HUES6 (cell line): ENCODE measurements around the gene ELAC2.

ENCODE experiments used
- H3K27ac ChIP-seq: 2 replicates; pipeline ENCODE4 v1.7.0; 2013; ENCODE audit warnings: low read depth, mild to moderate bottlenecking, low read length, inconsistent platforms
- H3K27me3 ChIP-seq: 2 replicates; pipeline ENCODE4 v1.6.1; 2013; ENCODE audit warnings: low read length; ENCODE audit not compliant: control insufficient read depth, insufficient read depth
- H3K36me3 ChIP-seq: 2 replicates; pipeline ENCODE4 v1.6.1; 2013; ENCODE audit warnings: low read length; ENCODE audit not compliant: control insufficient read depth, insufficient read depth
- H3K4me1 ChIP-seq: 2 replicates; pipeline ENCODE4 v1.6.1; 2013; ENCODE audit warnings: low read length; ENCODE audit not compliant: control insufficient read depth, insufficient read depth
- H3K4me3 ChIP-seq: 2 replicates; pipeline ENCODE4 v1.5.1; 2013; ENCODE audit warnings: low read depth, low read length
- H3K9ac ChIP-seq: one replicate; pipeline ENCODE4 v1.6.1; 2013; ENCODE audit warnings: mild to moderate bottlenecking, low read length
- H3K9me3 ChIP-seq: 2 replicates; pipeline ENCODE4 v1.6.1; 2013; ENCODE audit warnings: low read depth, low read length; ENCODE audit not compliant: control insufficient read depth, insufficient read depth

ELAC2 gene

DNA sequence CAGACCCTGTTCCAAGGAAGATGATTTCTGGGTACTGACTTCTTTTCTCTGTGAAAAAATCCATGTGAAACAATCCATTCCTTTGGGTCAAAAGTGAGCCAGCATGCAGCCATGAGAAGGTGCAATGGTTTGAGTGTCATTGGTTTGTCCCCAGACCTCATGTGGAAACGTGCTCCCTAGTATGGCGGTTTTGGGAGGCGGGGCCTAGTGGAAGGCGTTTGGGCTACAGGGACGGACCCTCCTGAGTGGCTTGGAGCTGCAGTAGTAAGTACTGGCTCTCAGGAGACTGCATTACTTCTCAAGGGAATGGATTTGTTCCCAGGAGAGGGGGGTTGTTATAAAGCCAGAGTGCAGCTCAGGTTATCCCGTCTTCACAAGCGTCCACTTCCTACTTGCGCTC is 19.4 kb downstream of the ELAC2 start:
- Histone ChIP-seq H3K4me1 (no peaks in the 10 kb centered on the region), H3K4me3 (no peak overlapping the region), H3K9ac (no peak overlapping the region), H3K9me3 (no peaks in the 10 kb centered on the region), H3K27me3 (no peaks in the 10 kb centered on the region), H3K27ac (no peak overlapping the region), H3K36me3 (peaks cover 95% of the 10 kb centered on the region)

DNA sequence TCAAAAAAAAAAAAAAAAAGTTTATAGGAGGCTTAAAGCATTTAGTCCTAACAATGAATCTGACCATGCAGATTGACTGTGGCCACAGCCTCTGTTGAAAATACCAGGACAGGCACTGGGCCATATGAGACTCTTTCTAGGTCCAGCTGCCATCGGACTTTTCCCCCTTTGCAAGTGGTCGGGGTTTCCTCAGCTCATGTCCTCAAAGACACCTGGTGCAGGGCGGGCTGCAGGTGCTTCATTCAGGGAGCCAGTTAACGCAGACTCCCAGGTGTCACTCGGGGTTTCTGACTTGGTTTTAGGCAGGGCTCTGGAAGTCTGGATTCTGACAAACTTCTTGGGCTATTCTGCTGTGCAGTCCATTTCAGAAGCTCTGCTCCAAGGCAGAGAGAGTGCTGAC is 20.9 kb downstream of the ELAC2 start:
- no peaks in the 10 kb centered on the region for H3K27me3 ChIP-seq
- no peak overlapping the region for H3K4me3 ChIP-seq
- no peaks in the 10 kb centered on the region for H3K9me3 ChIP-seq
- no peak overlapping the region for H3K9ac ChIP-seq
- H3K4me1 ChIP-seq: no peaks in the 10 kb centered on the region
- H3K36me3 ChIP-seq: peaks cover 96% of the 10 kb centered on the region
- H3K27ac ChIP-seq: no peak overlapping the region

DNA sequence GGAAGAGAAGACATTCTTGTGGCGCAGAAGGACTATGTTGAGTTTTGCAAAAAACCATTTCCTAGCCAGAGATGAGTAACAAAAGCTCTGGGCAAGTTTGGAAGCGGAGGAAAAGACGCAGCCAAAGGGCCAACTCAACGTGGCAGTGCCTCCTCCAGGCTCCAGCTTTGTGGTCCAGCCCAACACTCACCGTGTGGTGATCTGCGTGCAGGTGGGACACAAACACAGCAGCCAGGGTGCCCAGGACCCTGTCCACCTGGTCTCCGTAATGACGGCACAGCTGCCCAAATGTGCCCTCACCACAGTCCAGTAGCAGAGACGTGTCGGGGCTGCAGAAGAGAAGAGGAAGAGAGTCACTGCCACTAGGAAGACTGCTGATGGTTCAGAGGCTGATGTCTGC is 21.5 kb downstream of the ELAC2 start:
- no peak overlapping the region for H3K27ac ChIP-seq
- peaks cover 96% of the 10 kb centered on the region for H3K36me3 ChIP-seq

DNA sequence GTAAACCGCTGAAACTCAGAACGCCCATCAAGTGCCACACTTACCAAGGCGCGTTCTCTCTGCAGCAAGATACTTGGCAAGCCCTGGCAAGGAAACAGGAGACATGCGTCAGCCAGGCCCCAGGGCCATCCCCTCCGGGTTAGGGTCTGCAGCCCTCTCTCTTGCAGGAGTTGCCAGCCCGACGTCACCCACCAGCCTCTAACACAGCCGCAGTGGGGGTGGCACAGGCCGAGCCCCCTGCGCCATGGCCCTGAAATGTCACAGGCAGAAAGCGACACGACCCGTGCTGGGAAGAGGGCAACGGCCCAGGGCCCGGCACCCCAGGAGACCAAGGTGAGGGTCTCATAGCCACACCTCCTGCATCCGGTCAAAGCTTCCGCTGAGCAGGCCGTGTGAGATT is 21.9 kb downstream of the ELAC2 start:
- no peaks in the 10 kb centered on the region for H3K27me3 ChIP-seq
- H3K9me3 ChIP-seq: no peaks in the 10 kb centered on the region
- no peaks in the 10 kb centered on the region for H3K4me1 ChIP-seq
- no peak overlapping the region for H3K27ac ChIP-seq
- no peak overlapping the region for H3K9ac ChIP-seq
- H3K4me3 ChIP-seq: no peak overlapping the region
- peaks cover 99% of the 10 kb centered on the region for H3K36me3 ChIP-seq

More for the DNA sequence above, 21.5 kb downstream of the ELAC2 start:
- Histone ChIP-seq H3K9ac (no peak overlapping the region), H3K4me3 (no peak overlapping the region), H3K9me3 (no peaks in the 10 kb centered on the region), H3K27me3 (no peaks in the 10 kb centered on the region), H3K4me1 (no peaks in the 10 kb centered on the region)

DNA sequence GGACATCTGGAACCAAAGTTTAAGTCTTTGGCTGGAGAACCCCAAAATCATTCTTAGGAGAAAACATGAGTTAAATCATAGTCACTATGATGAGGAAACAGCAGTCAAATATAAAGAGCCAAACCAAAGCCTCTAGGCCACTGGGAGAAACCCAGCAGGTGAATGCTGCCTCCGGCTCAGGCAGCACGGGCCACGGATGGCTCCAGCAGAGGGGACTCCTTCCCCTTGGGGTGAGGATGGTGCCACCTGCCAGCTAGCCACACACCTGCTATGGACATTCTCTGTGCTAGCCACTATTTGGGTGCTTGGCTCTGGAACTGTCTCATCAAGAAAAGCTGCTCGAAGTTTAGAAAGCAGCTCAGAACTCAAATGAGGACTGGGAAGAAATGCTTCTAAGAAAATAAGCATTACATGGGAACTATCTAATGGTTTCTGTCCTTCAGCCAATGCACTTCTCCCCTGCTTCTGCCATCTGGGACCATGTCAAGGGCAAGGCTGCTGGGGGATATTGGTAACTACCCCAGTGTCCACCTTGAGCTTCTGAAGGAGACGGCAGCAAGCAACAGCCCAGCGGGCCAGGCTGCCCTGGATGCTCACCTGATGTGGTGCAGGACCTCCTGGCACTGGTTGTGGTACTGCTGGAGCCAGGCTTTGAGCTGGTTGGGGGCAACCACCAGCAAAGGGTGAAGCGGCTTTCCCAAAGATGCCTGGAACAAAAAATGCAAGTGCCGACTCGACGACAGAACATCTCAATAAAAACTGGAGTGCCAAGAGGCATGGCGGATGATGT is 22.5 kb downstream of the ELAC2 start:
- Histone ChIP-seq H3K27ac (no peak overlapping the region), H3K9ac (no peak overlapping the region), H3K4me1 (no peaks in the 10 kb centered on the region), H3K9me3 (no peaks in the 10 kb centered on the region), H3K36me3 (peaks cover 99% of the 10 kb centered on the region), H3K27me3 (no peaks in the 10 kb centered on the region), H3K4me3 (no peak overlapping the region)

DNA sequence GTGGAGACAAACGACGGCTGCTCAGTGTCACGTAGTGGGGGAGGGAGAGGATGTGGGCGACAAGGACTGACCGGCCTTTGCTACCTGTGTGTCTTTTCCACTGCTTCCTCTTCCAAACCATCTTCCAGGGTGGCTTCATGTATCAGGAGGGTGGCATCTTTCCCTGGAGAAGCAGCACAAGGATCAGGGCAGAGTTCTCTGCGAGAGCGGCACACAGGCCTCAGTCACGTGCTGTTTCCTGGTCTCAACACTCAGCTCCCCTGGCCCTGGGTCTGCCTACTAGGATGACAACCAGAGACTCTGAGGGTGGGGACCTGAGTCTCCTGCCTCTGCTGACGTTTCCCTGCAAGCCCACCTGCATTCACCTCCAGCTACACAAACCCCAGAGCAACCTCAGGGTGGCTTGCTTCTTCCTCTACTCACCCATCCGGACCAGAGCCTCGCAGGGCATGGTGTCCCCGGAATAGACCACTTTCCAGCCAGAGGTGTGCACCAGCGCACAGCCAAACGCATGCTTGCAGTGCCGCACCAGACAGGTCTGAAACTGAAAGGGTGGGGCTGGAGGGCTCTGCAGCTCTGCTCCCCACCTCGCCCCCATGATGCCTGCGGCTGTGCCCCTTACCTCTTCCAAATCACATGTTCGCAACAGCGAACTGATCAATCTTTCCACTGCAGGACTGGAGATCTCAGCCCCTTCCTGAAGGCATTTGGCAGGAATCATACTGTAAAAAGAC is 23.3 kb downstream of the ELAC2 start:
- Histone ChIP-seq H3K36me3 (peaks cover 98% of the 10 kb centered on the region), H3K9me3 (no peaks in the 10 kb centered on the region), H3K27ac (no peak overlapping the region), H3K9ac (no peak overlapping the region), H3K4me1 (no peaks in the 10 kb centered on the region), H3K4me3 (no peak overlapping the region), H3K27me3 (no peaks in the 10 kb centered on the region)

DNA sequence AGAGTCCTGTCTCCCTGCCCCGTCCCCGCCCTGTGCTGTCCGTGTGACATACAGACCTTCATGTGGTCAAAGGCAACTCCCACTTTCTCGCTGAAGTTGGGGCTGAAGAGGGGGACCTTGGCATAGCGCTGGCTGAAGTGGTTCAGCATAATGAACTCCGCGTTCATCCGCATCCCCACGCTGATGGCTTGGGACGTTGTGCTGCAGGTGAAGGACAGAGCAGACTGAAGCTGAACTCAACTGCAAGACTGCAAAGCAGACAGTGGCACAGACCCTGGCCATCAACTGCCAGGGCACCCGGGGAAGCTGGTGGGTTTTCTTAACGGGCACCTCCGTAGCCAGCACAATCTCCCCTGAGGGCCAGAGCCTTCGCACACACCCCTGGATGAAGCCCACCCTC is 24.2 kb downstream of the ELAC2 start:
- Histone ChIP-seq H3K4me1 (no peaks in the 10 kb centered on the region), H3K4me3 (no peak overlapping the region), H3K36me3 (peaks cover 89% of the 10 kb centered on the region), H3K27ac (no peak overlapping the region), H3K9me3 (no peaks in the 10 kb centered on the region), H3K9ac (no peak overlapping the region), H3K27me3 (no peaks in the 10 kb centered on the region)

DNA sequence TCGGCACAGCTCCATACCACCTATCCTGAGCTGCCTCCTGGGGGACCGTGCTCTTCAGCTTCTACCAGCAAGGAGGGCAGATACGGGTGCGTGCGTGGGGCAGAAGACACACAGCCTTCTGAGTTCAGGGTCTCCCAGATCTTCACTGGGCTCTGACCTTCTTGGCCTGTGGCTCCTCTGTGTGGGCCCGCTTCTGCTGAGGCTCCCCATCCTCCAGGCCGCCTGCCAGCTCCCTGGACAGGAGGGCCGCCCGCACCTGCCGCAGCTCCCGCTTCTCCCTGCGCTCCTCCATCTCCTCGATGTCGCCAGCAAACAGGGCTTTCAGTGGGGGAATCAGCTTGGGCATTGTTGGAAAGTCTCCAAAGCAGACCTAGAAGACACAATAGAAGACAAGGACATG is 25.2 kb downstream of the ELAC2 start:
- Histone ChIP-seq H3K4me1 (0 out of 2 replicates have a peak, but pooled peaks cover 3% of the 10 kb centered on the region), H3K4me3 (no peak overlapping the region), H3K36me3 (peaks cover 80% of the 10 kb centered on the region), H3K27ac (no peak overlapping the region), H3K9ac (no peak overlapping the region), H3K9me3 (no peaks in the 10 kb centered on the region), H3K27me3 (no peaks in the 10 kb centered on the region)

DNA sequence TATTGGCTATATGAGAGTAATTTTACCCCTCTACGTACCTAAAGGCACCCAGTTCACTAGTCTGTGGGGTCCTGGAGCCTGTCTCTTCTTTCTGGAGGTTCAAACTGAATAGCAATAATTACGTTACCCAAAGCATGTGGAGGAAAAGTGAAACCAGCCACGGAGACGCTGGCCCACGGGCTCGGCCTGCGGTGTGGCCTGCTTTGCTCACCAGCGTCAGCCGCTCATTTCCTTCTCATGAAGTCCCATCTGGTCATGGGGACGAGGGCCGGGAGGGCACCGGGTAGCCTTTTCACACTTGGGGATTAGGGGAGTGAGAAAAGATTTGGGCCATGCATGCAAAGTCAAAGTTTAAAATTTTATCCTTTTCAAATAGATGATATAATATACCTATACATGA is 26.9 kb downstream of the ELAC2 start:
- H3K9ac ChIP-seq: no peak overlapping the region
- H3K27ac ChIP-seq: no peak overlapping the region
- H3K4me1 ChIP-seq: peaks cover 14% of the 10 kb centered on the region
- no peaks in the 10 kb centered on the region for H3K27me3 ChIP-seq
- no peak overlapping the region for H3K4me3 ChIP-seq
- H3K36me3 ChIP-seq: peaks cover 62% of the 10 kb centered on the region
- H3K9me3 ChIP-seq: no peaks in the 10 kb centered on the region

DNA sequence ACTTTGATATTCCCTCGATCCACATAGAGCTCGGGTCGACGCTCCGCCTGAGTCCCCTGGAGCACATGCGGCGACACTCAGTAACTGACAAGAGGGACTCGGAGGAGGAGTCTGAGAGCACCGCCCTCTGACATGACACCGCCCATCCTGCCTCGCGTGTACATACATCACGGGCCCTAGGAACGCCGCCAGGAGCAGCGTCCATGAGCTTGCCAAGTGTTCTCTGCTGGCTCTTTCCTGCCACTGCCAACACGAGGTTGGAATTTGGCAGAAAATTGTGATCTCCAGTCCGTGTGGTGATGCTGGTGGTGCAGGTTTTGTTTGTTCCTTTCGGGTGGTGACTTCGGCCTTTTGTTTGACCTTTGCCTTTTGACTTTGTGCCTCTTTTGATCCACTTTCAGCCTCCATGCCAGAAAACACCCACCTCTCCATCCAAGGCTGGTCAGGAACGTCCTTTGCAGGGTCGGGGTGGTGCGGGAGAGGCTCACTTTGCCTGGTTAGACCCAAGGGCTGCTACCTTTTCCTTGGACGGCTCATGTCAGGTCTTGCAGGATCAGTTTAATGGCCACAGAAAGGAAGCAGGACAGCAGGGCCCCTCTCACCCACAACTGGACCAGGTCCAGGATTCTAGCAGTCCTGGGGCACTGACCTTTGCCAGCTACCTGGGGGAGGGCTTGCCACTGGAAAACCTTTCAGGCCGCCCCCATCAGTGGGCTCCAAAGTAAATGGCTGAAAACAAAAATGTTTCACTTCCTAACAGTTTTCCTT is 27.6 kb downstream of the ELAC2 start:
- H3K27ac ChIP-seq: no peak overlapping the region
- peaks cover 55% of the 10 kb centered on the region for H3K36me3 ChIP-seq
- H3K9ac ChIP-seq: no peak overlapping the region
- H3K4me1 ChIP-seq: peaks cover 14% of the 10 kb centered on the region
- H3K27me3 ChIP-seq: no peaks in the 10 kb centered on the region
- H3K9me3 ChIP-seq: no peaks in the 10 kb centered on the region
- H3K4me3 ChIP-seq: no peak overlapping the region

DNA sequence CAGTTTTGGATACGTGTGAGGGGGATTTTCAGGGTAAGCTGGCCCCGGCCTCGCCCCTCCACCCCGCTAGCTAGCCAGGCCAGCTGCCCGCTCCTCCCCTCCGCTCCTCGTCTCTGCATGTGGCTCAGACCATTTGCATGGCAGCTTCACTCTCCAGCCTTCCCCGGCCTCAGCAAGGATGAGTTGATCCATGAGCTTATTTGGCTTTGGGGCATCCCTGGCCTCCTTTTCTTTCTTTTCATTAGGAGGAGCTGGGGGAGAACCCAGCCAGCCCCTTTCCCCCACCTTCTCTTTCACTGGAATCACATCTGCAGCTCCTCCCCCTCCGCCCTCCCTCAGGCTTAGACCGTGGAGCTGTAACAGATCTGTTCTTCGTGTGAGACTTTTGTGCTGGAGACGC is 30.7 kb downstream of the ELAC2 start:
- Histone ChIP-seq H3K36me3 (peaks cover 24% of the 10 kb centered on the region), H3K4me1 (peaks cover 14% of the 10 kb centered on the region), H3K27ac (no peak overlapping the region)

More for the DNA sequence above, 30.7 kb downstream of the ELAC2 start:
- H3K4me3 ChIP-seq: no peak overlapping the region
- H3K27me3 ChIP-seq: no peaks in the 10 kb centered on the region
- H3K9ac ChIP-seq: no peak overlapping the region
- no peaks in the 10 kb centered on the region for H3K9me3 ChIP-seq
